ENCODE measurements around the gene PPP2R2C.

The PPP2R2C gene

DNA sequence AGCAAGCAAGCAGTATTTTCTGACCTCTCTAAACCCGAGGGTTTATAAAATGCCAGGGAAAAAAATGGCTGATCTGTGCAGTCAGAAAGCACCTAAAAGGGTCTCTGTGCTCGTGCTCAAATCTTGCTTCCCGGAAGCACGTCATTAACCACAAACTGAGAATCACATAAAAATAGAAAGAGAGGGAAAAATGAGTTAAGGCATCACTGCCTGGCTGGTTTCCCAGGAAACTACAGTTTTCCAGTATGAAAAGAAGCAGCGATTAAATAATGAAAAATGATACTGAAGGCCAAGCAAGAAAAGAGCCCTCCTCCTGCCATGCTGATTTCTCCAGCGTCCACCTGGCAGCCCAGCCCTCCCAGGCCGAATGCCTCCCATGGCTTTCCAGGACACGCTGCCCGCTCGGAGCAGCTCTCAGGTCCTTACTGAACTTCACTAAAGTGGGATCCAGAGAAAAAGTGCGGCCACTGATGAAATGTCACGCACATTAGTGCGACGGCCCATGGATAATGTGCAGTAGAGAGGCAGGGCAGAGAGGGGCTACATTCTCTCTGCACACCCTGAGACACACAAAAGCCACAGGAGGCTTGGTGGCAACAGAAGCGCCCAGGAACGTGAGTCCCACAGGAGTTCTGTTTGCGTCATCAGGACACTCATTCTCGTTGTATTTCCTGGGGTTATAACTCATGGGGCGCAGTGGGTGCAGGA, 122.4 kb downstream of the PPP2R2C start:
- Histone ChIP-seq H4K20me1 (ENCODE audit: insufficient read depth, low read length) (peaks cover 9% of the 10 kb centered on the region; the same call in 1 of the 2 replicates), H3K9me3 (ENCODE audit: insufficient read depth, low read length, severe bottlenecking) (no peaks in the 10 kb centered on the region), H3K4me1 (ENCODE audit: insufficient read depth, low read length) (no peaks in the 10 kb centered on the region), H3K4me3 (ENCODE audit: low read depth in 1 of 2, low read length in 2 of 2) (no peak overlapping the region), H3K36me3 (ENCODE audit: insufficient read depth, low read length) (no peaks in the 10 kb centered on the region), H3K27ac (ENCODE audit: low read length) (no peak overlapping the region), H2AFZ (ENCODE audit: low read depth, low read length) (no peak overlapping the region), H3K9ac (ENCODE audit: low read depth, low read length) (no peak overlapping the region), H3K4me2 (ENCODE audit: insufficient read depth, low read length) (no peak overlapping the region), H3K27me3 (ENCODE audit: insufficient read depth, low read length, poor library complexity) (peaks cover 7% of the 10 kb centered on the region), H3K79me2 (ENCODE audit: insufficient read depth, low read length) (no peaks in the 10 kb centered on the region)
- ATAC-seq (ENCODE audit: insufficient read depth, low read depth) (no peak), DNase-seq (no peak)
- TF ChIP-seq EZH2 (IDR thresholded peaks at IDR 0.05; ENCODE audit: borderline replicate concordance, low read depth, low read length, severe bottlenecking): no peak
- TF ChIP-seq, protein P1, sequence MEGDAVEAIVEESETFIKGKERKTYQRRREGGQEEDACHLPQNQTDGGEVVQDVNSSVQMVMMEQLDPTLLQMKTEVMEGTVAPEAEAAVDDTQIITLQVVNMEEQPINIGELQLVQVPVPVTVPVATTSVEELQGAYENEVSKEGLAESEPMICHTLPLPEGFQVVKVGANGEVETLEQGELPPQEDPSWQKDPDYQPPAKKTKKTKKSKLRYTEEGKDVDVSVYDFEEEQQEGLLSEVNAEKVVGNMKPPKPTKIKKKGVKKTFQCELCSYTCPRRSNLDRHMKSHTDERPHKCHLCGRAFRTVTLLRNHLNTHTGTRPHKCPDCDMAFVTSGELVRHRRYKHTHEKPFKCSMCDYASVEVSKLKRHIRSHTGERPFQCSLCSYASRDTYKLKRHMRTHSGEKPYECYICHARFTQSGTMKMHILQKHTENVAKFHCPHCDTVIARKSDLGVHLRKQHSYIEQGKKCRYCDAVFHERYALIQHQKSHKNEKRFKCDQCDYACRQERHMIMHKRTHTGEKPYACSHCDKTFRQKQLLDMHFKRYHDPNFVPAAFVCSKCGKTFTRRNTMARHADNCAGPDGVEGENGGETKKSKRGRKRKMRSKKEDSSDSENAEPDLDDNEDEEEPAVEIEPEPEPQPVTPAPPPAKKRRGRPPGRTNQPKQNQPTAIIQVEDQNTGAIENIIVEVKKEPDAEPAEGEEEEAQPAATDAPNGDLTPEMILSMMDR (IDR thresholded peaks at IDR 0.05; ENCODE audit: borderline replicate concordance, extremely low read depth, low read length, poor library complexity, severe bottlenecking): no peak

DNA sequence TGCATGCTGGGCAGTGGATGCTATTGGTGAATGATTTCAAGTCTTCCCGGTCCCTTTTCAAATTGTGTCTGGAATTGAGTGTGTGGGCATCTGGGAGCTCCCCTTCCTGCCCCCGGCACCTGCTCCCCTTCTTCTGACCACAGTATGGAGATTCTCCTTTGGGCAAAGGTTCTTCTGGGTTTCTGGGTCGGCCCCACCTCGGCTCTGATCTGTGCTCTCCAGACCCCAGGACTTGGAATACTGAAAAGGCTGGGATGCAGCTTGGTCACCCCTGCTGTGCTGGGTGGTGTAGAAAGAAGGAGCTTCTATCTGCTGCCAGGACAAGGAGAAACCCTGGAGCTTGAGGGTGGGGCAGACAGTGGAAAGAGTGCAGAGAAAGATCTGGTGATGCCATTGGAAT, 124.0 kb downstream of the PPP2R2C start:
- no peak overlapping the region for H3K4me2 ChIP-seq (ENCODE audit: insufficient read depth, low read length)
- TF ChIP-seq, protein P1 (IDR thresholded peaks at IDR 0.05; ENCODE audit: borderline replicate concordance, extremely low read depth, low read length, poor library complexity, severe bottlenecking): no peak
- TF ChIP-seq EZH2 (IDR thresholded peaks at IDR 0.05; ENCODE audit: borderline replicate concordance, low read depth, low read length, severe bottlenecking): no peak
- no peak overlapping the region for H2AFZ ChIP-seq (ENCODE audit: low read depth, low read length)
- H3K9ac ChIP-seq (ENCODE audit: low read depth, low read length): no peak overlapping the region
- H3K27me3 ChIP-seq (ENCODE audit: insufficient read depth, low read length, poor library complexity): peaks cover 7% of the 10 kb centered on the region
- H3K36me3 ChIP-seq (ENCODE audit: insufficient read depth, low read length): no peaks in the 10 kb centered on the region
- no peaks in the 10 kb centered on the region for H3K9me3 ChIP-seq (ENCODE audit: insufficient read depth, low read length, severe bottlenecking)
- no peaks in the 10 kb centered on the region for H4K20me1 ChIP-seq (ENCODE audit: insufficient read depth, low read length)
- no peak overlapping the region for H3K4me3 ChIP-seq (ENCODE audit: low read depth in 1 of 2, low read length in 2 of 2)
- no peak for DNase-seq
- no peaks in the 10 kb centered on the region for H3K79me2 ChIP-seq (ENCODE audit: insufficient read depth, low read length)
- H3K4me1 ChIP-seq (ENCODE audit: insufficient read depth, low read length): no peaks in the 10 kb centered on the region
- no peak overlapping the region for H3K27ac ChIP-seq (ENCODE audit: low read length)
- ATAC-seq (ENCODE audit: insufficient read depth, low read depth): no peak

DNA sequence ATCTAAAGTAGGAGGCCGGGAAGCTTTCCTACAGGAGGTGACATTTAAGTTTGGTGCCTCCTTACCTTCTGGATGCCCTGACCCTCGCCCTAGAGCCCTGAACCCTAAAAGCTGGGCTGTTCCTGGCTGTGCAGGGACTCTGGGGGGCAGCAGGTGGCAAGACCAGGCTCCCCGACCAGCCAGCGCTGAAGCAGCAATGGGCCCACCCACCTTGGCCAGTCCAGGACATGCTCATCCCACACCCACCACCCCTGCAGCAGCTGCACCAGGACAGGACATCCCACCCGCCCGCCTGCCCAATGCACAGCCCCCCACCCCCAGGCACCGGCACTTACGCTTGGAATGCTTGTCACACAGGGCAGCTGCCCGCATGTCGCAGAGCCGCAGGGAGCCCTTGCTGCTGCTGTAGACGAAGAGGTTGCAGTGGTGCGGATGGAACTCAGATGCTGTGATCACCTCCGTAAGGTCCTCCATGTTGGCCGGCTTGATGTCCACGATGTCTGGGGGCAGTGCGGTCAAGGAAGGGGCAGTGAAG, 124.8 kb downstream of the PPP2R2C start:
- no peak overlapping the region for H3K4me3 ChIP-seq (ENCODE audit: low read depth in 1 of 2, low read length in 2 of 2)
- H3K27me3 ChIP-seq (ENCODE audit: insufficient read depth, low read length, poor library complexity): peaks cover 7% of the 10 kb centered on the region
- H3K4me2 ChIP-seq (ENCODE audit: insufficient read depth, low read length): no peak overlapping the region
- H3K9me3 ChIP-seq (ENCODE audit: insufficient read depth, low read length, severe bottlenecking): no peaks in the 10 kb centered on the region
- H3K4me1 ChIP-seq (ENCODE audit: insufficient read depth, low read length): no peaks in the 10 kb centered on the region
- H3K9ac ChIP-seq (ENCODE audit: low read depth, low read length): no peak overlapping the region
- no peak overlapping the region for H2AFZ ChIP-seq (ENCODE audit: low read depth, low read length)
- no peak for ATAC-seq (ENCODE audit: insufficient read depth, low read depth)
- TF ChIP-seq EZH2 (IDR thresholded peaks at IDR 0.05; ENCODE audit: borderline replicate concordance, low read depth, low read length, severe bottlenecking): no peak
- TF ChIP-seq, protein P1 (IDR thresholded peaks at IDR 0.05; ENCODE audit: borderline replicate concordance, extremely low read depth, low read length, poor library complexity, severe bottlenecking): no peak
- no peaks in the 10 kb centered on the region for H4K20me1 ChIP-seq (ENCODE audit: insufficient read depth, low read length)
- H3K79me2 ChIP-seq (ENCODE audit: insufficient read depth, low read length): no peaks in the 10 kb centered on the region
- no peak for DNase-seq
- H3K27ac ChIP-seq (ENCODE audit: low read length): no peak overlapping the region
- no peaks in the 10 kb centered on the region for H3K36me3 ChIP-seq (ENCODE audit: insufficient read depth, low read length)
